ENCODE data around the gene ESYT2.
A peak's percentile ranks its signal among the peaks of the same experiment; 100 is the strongest.

Gene ESYT2

DNA sequence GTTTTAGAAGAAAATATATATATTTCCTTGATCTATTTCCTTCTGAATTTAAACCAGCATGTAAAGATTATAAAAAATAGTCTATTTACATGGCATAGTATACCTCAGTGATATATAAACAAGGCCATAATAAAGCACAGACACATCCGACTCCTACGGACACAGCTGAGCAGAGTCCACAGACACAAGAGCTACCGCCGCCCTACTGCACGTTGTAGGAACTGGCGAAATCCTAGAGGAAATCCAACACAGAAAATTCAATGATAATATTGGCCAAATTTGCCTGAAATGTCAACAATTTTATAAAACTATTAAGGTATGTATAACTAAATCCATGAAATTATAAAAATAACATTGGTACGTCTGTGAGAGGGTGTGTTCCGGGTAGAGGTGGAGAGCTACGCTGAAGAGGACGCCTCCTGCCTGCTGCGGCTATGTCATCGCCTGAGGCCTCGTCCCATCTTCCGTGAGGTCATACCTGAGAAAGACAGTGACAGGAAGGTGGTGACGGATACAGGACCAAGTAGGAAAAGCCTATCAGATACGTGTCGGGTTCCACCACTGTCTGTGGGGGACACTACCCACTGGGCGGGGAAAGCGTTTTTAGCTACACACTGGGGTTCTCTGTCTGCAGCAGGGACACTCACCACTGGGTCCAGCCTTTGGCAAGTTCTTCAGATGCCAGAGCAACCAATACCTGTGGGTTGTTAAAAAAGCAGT lies 95.4 kb downstream of the ESYT2 start:
- POLR2A ChIA-PET: interaction anchor here (1.1 kb wide), 1 partner anchor 22 kb away, joined by 3 read pairs; no protein-coding TSS in a partner anchor
- no peak for DNase-seq
- Histone ChIP-seq H3K9me3 (ENCODE audit: control extremely low read depth in 1 of 5, control insufficient read depth in 4 of 5, insufficient read depth in 2 of 5, low read depth in 1 of 5, low read length in 4 of 5) (no peaks in the 10 kb centered on the region), H3K4me3 (ENCODE audit: control insufficient read depth in 1 of 7, extremely low read depth in 1 of 7, insufficient read depth in 4 of 7, low read depth in 2 of 7, low read length in 6 of 7) (no peak overlapping the region), H3K4me1 (ENCODE audit: control extremely low read depth in 1 of 4, control insufficient read depth in 4 of 4, insufficient read depth in 4 of 4, low read length in 3 of 4) (no peaks in the 10 kb centered on the region), H3K27me3 (replicated peaks in 2 of 5; ENCODE audit: control insufficient read depth in 4 of 5, insufficient read depth in 5 of 5, low read length in 4 of 5) (no peaks in the 10 kb centered on the region), H3K27ac (ENCODE audit: insufficient read depth in 1 of 2, low read depth in 1 of 2, low read length in 2 of 2, poor library complexity in 1 of 2, severe bottlenecking in 2 of 2) (no peak overlapping the region), H3K36me3 (ENCODE audit: control insufficient read depth in 4 of 4, insufficient read depth in 4 of 4, low read length in 3 of 4) (peaks cover 30 to 85% (median 63%) of the 10 kb centered on the region in 4 experiments)
- 98% methylated on average over 11 of the region's 19 CpGs for WGBS (ENCODE audit: insufficient coverage)
- CTCF ChIA-PET: interaction anchor here (1.0 to 3.4 kb wide), 9 partner anchors 9 to 38 kb away, joined by 3 to 25 read pairs (median 4); no protein-coding TSS in a partner anchor

DNA sequence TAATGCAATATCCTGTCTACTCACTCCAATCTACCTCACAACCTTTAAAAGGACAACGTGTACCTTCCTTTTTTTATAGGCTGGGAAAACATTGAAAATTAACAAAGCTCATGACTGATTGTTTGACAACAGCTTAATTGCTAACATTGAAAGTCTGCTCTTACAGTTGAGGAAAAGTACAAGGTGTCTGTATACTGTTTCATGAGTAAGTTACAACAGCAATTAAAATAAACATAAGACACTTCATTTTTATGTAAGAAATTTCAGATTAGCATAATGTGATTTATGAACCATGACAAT lies 96.1 kb downstream of the ESYT2 start:
- no peak for DNase-seq
- H3K36me3 ChIP-seq (ENCODE audit: control insufficient read depth in 4 of 4, insufficient read depth in 4 of 4, low read length in 3 of 4): peaks cover 29 to 78% (median 56%) of the 10 kb centered on the region in 4 experiments
- no peak overlapping the region for H3K4me3 ChIP-seq (ENCODE audit: control insufficient read depth in 1 of 7, extremely low read depth in 1 of 7, insufficient read depth in 4 of 7, low read depth in 2 of 7, low read length in 6 of 7)
- H3K27me3 ChIP-seq (replicated peaks in 2 of 5; ENCODE audit: control insufficient read depth in 4 of 5, insufficient read depth in 5 of 5, low read length in 4 of 5): no peaks in the 10 kb centered on the region
- H3K4me1 ChIP-seq (ENCODE audit: control extremely low read depth in 1 of 4, control insufficient read depth in 4 of 4, insufficient read depth in 4 of 4, low read length in 3 of 4): no peaks in the 10 kb centered on the region
- H3K27ac ChIP-seq (ENCODE audit: insufficient read depth in 1 of 2, low read depth in 1 of 2, low read length in 2 of 2, poor library complexity in 1 of 2, severe bottlenecking in 2 of 2): no peak overlapping the region
- WGBS (ENCODE audit: insufficient coverage): no CpG with 5 or more reads among the region's 1 CpG
- no peaks in the 10 kb centered on the region for H3K9me3 ChIP-seq (ENCODE audit: control extremely low read depth in 1 of 5, control insufficient read depth in 4 of 5, insufficient read depth in 2 of 5, low read depth in 1 of 5, low read length in 4 of 5)
- POLR2A ChIA-PET: interaction anchor here (1.1 kb wide), 1 partner anchor 21 kb away, joined by 3 read pairs; no protein-coding TSS in a partner anchor
- CTCF ChIA-PET: interaction anchor here (1.0 to 3.4 kb wide), 10 partner anchors 9 to 44 kb away, joined by 3 to 25 read pairs (median 4); no protein-coding TSS in a partner anchor

DNA sequence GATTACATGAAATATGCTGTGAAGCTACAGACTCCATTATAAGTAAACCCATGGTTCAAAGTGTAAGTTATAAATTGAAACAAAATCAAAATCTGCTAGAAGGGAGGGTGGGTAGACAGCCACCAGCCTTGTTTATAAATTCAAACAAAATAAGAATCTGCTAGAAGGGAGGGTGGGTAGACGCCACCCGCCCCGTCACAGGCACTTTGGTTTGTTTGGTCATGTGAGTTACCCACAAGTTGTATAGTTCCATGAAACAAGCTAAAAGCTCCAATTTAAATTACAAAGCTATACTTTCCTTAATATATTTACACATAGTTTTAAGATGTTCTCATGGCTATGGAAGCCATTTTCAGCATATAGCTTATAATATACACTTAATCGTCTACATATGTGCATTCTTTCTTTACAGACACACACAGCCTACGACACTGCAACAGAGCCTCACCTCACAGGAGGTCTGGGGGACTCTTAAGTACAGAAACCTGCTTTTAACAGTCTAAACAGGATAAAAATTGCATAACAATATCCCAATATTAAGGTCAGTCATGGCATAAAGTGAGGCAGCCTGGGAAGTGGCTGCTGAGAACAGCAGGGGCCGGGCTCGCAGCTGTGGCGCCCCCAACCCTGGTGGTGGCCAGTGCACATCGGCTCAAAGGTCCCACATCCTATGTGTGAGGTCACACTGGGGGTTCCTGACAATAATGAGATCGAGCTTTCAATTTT lies 96.7 kb downstream of the ESYT2 start:
- DNase-seq: no peak
- POLR2A ChIA-PET: interaction anchor here (1.1 kb wide), 1 partner anchor 20 kb away, joined by 3 read pairs; no protein-coding TSS in a partner anchor
- no peaks in the 10 kb centered on the region for H3K9me3 ChIP-seq (ENCODE audit: control extremely low read depth in 1 of 5, control insufficient read depth in 4 of 5, insufficient read depth in 2 of 5, low read depth in 1 of 5, low read length in 4 of 5)
- CTCF ChIA-PET: interaction anchor here (0.8 to 3.4 kb wide), 9 partner anchors 10 to 43 kb away, joined by 3 to 25 read pairs (median 4); no protein-coding TSS in a partner anchor
- H3K4me3 ChIP-seq (ENCODE audit: control insufficient read depth in 1 of 7, extremely low read depth in 1 of 7, insufficient read depth in 4 of 7, low read depth in 2 of 7, low read length in 6 of 7): no peak overlapping the region
- 100% methylated on average over 6 of the region's 10 CpGs for WGBS (ENCODE audit: insufficient coverage)
- H3K27ac ChIP-seq (ENCODE audit: insufficient read depth in 1 of 2, low read depth in 1 of 2, low read length in 2 of 2, poor library complexity in 1 of 2, severe bottlenecking in 2 of 2): no peak overlapping the region
- H3K27me3 ChIP-seq (replicated peaks in 2 of 5; ENCODE audit: control insufficient read depth in 4 of 5, insufficient read depth in 5 of 5, low read length in 4 of 5): no peaks in the 10 kb centered on the region
- peaks cover 29 to 73% (median 52%) of the 10 kb centered on the region in 4 experiments for H3K36me3 ChIP-seq (ENCODE audit: control insufficient read depth in 4 of 4, insufficient read depth in 4 of 4, low read length in 3 of 4)
- no peaks in the 10 kb centered on the region for H3K4me1 ChIP-seq (ENCODE audit: control extremely low read depth in 1 of 4, control insufficient read depth in 4 of 4, insufficient read depth in 4 of 4, low read length in 3 of 4)

DNA sequence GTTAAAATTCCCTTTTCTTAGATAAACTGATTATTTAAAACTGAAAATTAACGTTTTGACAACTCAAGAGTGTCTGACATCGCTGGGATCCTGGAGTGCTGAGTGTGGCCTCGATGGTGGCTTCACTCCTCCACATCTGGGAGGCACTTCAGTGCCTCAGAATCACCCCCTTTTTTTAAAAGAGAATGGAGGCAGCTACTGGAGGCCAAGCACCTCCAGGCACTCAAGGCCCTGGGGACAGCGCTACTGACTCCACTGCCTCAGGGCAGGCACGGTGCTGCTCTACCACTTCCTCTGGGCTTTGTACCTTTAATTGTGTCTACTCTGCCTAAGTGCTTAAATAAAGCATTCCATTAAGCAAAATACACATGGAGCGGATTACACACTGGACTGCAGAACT lies 97.5 kb downstream of the ESYT2 start:
- H3K4me3 ChIP-seq (ENCODE audit: control insufficient read depth in 1 of 7, extremely low read depth in 1 of 7, insufficient read depth in 4 of 7, low read depth in 2 of 7, low read length in 6 of 7): no peak overlapping the region
- POLR2A ChIA-PET: no interaction called here
- H3K27me3 ChIP-seq (replicated peaks in 2 of 5; ENCODE audit: control insufficient read depth in 4 of 5, insufficient read depth in 5 of 5, low read length in 4 of 5): no peaks in the 10 kb centered on the region
- peaks cover 23 to 64% (median 44%) of the 10 kb centered on the region in 4 experiments for H3K36me3 ChIP-seq (ENCODE audit: control insufficient read depth in 4 of 4, insufficient read depth in 4 of 4, low read length in 3 of 4)
- H3K4me1 ChIP-seq (ENCODE audit: control extremely low read depth in 1 of 4, control insufficient read depth in 4 of 4, insufficient read depth in 4 of 4, low read length in 3 of 4): no peaks in the 10 kb centered on the region
- H3K9me3 ChIP-seq (ENCODE audit: control extremely low read depth in 1 of 5, control insufficient read depth in 4 of 5, insufficient read depth in 2 of 5, low read depth in 1 of 5, low read length in 4 of 5): no peaks in the 10 kb centered on the region
- CTCF ChIA-PET: interaction anchor here (0.5 to 3.4 kb wide), 5 partner anchors 9 to 35 kb away, joined by 3 to 25 read pairs (median 8); no protein-coding TSS in a partner anchor
- 95% methylated on average over 5 of the region's 6 CpGs for WGBS (ENCODE audit: insufficient coverage)
- no peak overlapping the region for H3K27ac ChIP-seq (ENCODE audit: insufficient read depth in 1 of 2, low read depth in 1 of 2, low read length in 2 of 2, poor library complexity in 1 of 2, severe bottlenecking in 2 of 2)
- no peak for DNase-seq

DNA sequence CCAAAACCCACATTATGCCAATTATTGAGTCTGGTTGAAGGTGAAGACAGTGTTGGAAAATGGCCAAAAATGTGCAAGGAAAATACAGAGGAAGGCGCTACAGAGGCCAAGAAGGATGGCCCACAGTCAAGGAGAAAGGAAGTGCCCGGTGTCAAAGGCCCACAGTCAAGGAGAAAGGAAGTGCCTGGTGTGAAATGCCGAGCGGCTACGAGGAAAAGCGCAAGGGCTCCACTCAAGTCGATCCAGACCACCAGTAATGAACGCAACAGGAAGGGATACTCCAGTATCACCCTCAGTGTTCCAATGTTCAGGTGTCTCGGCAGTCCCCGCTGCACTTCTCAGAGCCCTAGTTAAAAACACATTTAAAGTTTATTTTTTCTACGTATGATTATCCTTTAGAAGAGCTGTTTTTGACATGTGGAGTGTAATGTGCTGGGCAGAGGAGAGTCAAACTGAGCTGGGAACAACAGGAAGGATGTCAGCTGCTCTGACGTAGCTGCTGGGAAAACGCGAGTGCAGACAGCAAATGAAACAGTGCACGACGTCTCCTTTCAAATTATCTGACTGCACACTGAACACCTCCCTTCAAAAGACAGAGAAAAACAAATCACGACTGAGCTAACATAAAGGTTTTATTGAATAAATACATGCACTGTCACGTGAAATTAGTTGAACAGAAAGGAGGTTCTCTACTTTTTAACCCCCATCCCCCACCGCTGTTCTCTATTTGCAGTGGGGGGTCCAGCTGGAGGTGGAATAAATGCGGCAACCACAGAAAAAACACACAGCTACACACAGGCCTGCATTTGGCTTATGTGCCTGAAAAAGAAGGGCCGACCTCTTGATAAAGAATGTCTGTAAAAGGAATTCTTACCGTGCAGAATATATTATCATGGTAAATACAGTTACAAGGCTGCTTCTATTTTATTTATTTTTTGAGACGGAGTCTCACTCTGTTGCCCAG lies 98.6 kb downstream of the ESYT2 start:
- no peak for DNase-seq
- ChIA-PET CTCF (interaction anchor here (1.0 to 2.2 kb wide), 6 partner anchors 10 to 35 kb away, joined by 3 to 9 read pairs (median 5); no protein-coding TSS in a partner anchor), POLR2A (interaction anchor here (0.6 kb wide), 1 partner anchor 17 kb away, joined by 4 read pairs; no protein-coding TSS in a partner anchor)
- 88% methylated on average over 11 of the region's 23 CpGs for WGBS (ENCODE audit: insufficient coverage)
- no peaks in the 10 kb centered on the region for H3K27me3 ChIP-seq (replicated peaks in 2 of 5; ENCODE audit: control insufficient read depth in 4 of 5, insufficient read depth in 5 of 5, low read length in 4 of 5)
- no peak overlapping the region for H3K4me3 ChIP-seq (ENCODE audit: control insufficient read depth in 1 of 7, extremely low read depth in 1 of 7, insufficient read depth in 4 of 7, low read depth in 2 of 7, low read length in 6 of 7)
- H3K27ac ChIP-seq (ENCODE audit: insufficient read depth in 1 of 2, low read depth in 1 of 2, low read length in 2 of 2, poor library complexity in 1 of 2, severe bottlenecking in 2 of 2): peak overlapping the region in 1 of 2 experiments; percentile 21
- no peaks in the 10 kb centered on the region for H3K4me1 ChIP-seq (ENCODE audit: control extremely low read depth in 1 of 4, control insufficient read depth in 4 of 4, insufficient read depth in 4 of 4, low read length in 3 of 4)
- H3K36me3 ChIP-seq (ENCODE audit: control insufficient read depth in 4 of 4, insufficient read depth in 4 of 4, low read length in 3 of 4): peaks cover 18 to 53% (median 35%) of the 10 kb centered on the region in 4 experiments
- H3K9me3 ChIP-seq (ENCODE audit: control extremely low read depth in 1 of 5, control insufficient read depth in 4 of 5, insufficient read depth in 2 of 5, low read depth in 1 of 5, low read length in 4 of 5): no peaks in the 10 kb centered on the region

DNA sequence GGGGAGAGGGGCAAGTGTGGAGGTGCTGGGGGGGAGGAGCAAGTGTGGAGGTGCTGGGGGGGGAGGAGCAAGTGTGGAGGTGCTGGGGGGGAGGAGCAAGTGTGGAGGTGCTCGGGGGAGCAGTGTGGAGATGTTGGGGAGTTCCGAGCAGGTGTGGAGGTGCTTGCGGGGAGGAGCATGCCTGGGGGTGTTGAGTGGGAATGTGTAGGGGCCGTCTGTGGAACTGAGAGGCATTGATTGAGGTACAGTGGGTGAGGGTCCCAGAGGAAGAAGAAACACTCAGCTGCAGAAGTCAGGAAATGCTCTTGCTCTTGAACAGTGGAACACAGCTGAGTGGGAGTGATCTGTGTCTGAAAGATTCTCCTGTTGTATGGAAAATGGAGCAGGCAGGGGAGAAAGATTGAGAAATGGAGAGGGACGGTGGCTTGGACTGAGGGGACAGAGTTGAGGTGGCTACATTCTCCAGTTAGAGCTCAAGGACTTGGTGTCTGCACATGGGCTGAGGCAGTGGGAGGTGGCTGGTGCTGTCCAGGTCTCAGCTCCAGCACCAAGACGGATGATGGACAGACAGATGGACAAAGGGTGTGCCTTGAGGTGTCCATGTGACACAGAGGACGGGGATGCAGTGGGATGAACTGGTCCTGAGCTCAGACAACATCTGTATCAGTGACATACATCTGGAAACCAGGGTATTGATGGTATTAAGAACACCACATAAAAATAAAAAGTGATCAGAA lies 99.5 kb downstream of the ESYT2 start:
- WGBS (ENCODE audit: insufficient coverage): 89% methylated on average over 6 of the region's 7 CpGs
- ChIA-PET CTCF (interaction anchor here (1.0 to 2.2 kb wide), 4 partner anchors 10 to 35 kb away, joined by 3 to 9 read pairs (median 6); no protein-coding TSS in a partner anchor), POLR2A (no interaction called here)
- H3K9me3 ChIP-seq (ENCODE audit: control extremely low read depth in 1 of 5, control insufficient read depth in 4 of 5, insufficient read depth in 2 of 5, low read depth in 1 of 5, low read length in 4 of 5): no peaks in the 10 kb centered on the region
- no peak for DNase-seq
- no peaks in the 10 kb centered on the region for H3K4me1 ChIP-seq (ENCODE audit: control extremely low read depth in 1 of 4, control insufficient read depth in 4 of 4, insufficient read depth in 4 of 4, low read length in 3 of 4)
- no peak overlapping the region for H3K4me3 ChIP-seq (ENCODE audit: control insufficient read depth in 1 of 7, extremely low read depth in 1 of 7, insufficient read depth in 4 of 7, low read depth in 2 of 7, low read length in 6 of 7)
- H3K27ac ChIP-seq (ENCODE audit: insufficient read depth in 1 of 2, low read depth in 1 of 2, low read length in 2 of 2, poor library complexity in 1 of 2, severe bottlenecking in 2 of 2): no peak overlapping the region
- H3K36me3 ChIP-seq (ENCODE audit: control insufficient read depth in 4 of 4, insufficient read depth in 4 of 4, low read length in 3 of 4): peaks cover 12 to 45% (median 27%) of the 10 kb centered on the region in 4 experiments
- no peaks in the 10 kb centered on the region for H3K27me3 ChIP-seq (replicated peaks in 2 of 5; ENCODE audit: control insufficient read depth in 4 of 5, insufficient read depth in 5 of 5, low read length in 4 of 5)
